HG03045 (cell line): ENCODE measurements around the gene UBA1.
"Not testable (repeated sequence)": the region's sequence is repeated elsewhere in the genome, so short reads cannot be mapped to it uniquely, and the experiment has no call there.

Source experiments
- ATAC-seq: cut with Tn5 transposase; IDR thresholded peaks from one replicate; pipeline ENCODE4 v1.9.1; 2021; ENCODE audit warnings: mild to moderate bottlenecking, moderate library complexity; ENCODE audit not compliant: unreplicated experiment

UBA1 gene

DNA sequence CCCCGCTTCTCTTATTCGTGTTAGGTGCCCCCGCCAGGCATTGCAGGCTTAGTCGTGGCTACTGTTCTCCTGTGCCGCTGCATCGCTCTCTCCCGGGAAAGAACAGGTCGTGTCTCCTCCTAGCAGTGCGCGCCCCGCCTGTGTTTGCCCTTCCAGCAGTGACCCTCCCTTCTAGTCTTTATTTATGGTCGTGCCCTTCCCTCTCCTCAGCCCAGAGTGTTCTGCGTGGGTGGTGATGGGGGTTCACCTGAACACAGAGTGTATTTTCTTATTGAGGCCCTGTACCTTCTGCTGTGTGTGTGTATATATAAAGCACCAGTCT, 54.3 kb downstream of the UBA1 start:
- ATAC-seq: no peak

DNA sequence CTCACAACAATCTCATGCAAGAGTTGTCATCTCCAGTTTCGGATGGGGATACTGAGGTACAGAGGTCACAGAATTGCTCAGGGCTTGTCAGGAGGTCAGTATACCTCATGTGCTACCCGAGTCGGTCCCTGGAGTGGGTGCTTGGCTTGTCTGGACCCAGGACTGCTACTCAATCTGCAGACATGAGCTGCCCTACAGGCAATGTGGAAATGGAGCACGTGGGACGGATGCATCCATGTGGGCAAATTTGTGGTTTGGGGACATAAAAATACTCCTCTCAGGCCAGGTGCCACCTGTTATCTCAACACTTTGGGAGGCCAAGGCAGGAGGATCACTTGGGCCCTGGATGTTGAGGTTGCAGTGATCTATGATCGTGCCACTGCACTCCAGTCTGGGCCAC, 54.9 kb downstream of the UBA1 start:
- ATAC-seq: no peak

DNA sequence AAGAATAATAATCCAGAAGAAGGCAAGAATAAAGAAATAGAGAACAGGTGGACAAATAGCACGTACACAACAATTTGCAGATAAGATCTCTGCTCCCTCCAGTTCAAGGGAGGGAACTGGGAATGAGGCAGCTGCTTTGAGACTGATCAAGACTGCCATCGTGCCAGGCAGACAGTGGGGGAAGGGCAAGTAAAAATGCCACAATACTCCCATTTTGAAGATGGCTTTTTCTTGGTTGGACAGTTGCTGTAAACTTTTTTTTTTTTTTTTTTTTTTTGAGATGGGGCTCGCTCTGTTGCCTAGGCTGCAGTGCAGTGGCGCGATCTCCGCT, 56.4 kb downstream of the UBA1 start:
- ATAC-seq: no peak

DNA sequence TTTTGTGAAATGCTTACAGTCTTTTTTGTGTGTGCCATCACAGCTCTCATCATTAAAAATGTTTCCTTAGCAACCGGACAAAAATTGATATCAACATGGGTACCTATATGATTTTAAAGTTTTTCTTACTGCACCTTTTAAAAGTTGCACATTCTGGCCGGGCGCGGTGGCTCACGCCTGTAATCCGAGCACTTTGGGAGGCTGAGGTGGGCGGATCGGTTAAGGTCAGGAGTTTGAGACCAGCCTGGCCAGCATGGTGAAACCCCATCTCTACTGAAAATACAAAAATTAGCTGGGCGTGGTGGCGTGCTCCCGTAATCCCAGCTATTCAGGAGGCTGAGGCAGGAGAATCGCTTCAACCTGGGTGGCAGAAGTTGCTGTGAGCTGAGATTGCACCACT, 64.0 kb downstream of the UBA1 start:
- not testable (repeated sequence) for ATAC-seq
